Progenitor cell of endocrine pancreas (in vitro differentiated cells): ENCODE measurements around the gene TRPM3. TPM values are rescaled to one million over a fixed set of nuclear protein-coding genes. Genes with fewer than 3 reads are reported as not detected.

Experiments
- DNase-seq: peaks from one replicate; pipeline ENCODE4 v3.0.0; 2021; ENCODE audit warnings: low spot score; ENCODE audit not compliant: unreplicated experiment
- H3K27ac Mint-ChIP-seq: 2 replicates; pipeline ENCODE4 v1.8.0; 2021; ENCODE audit warnings: mild to moderate bottlenecking, moderate library complexity, mixed read lengths
- H3K27me3 Mint-ChIP-seq: 2 replicates; pipeline ENCODE4 v1.8.0; 2021; ENCODE audit warnings: mixed read lengths
- H3K36me3 Mint-ChIP-seq: 2 replicates; pipeline ENCODE4 v1.8.0; 2022; ENCODE audit warnings: mixed read lengths; ENCODE audit not compliant: insufficient read depth
- H3K4me1 Mint-ChIP-seq: 2 replicates; pipeline ENCODE4 v1.8.0; 2021; ENCODE audit warnings: low read depth, mixed read lengths
- H3K4me3 Mint-ChIP-seq: 2 replicates; pipeline ENCODE4 v1.8.0; 2021; ENCODE audit warnings: low read depth, mild to moderate bottlenecking, moderate library complexity, mixed read lengths
- H3K9me3 Mint-ChIP-seq: 2 replicates; pipeline ENCODE4 v1.8.0; 2021; ENCODE audit warnings: low read depth, mixed read lengths
- total RNA-seq: library from RNA; stranded (reverse); gene quantifications from 2 replicates; pipeline ENCODE4 v1.2.1, GENCODE V29; 2021
- TF ChIP-seq, protein P1 (sequence below): fragments of 200-600 bp; sonication (generic); IDR thresholded peaks from one replicate; pipeline ENCODE4 v1.5.0; 2021; ENCODE audit warnings: antibody characterized with exemption, mild to moderate bottlenecking; ENCODE audit not compliant: unreplicated experiment

The TRPM3 gene
- total RNA-seq, 1 donor from 2014 or later: 1.6 TPM

GRCh38 chr9:70911791-70912190 is 209.6 kb downstream of the TRPM3 start:
- DNase-seq: no peak
- Mint-ChIP-seq H3K27me3 (no peaks in the 10 kb centered on the region), H3K4me1 (peaks cover 4% of the 10 kb centered on the region), H3K27ac (no peak overlapping the region), H3K36me3 (no peaks in the 10 kb centered on the region), H3K9me3 (no peaks in the 10 kb centered on the region), H3K4me3 (no peak overlapping the region)
- TF ChIP-seq, protein P1, sequence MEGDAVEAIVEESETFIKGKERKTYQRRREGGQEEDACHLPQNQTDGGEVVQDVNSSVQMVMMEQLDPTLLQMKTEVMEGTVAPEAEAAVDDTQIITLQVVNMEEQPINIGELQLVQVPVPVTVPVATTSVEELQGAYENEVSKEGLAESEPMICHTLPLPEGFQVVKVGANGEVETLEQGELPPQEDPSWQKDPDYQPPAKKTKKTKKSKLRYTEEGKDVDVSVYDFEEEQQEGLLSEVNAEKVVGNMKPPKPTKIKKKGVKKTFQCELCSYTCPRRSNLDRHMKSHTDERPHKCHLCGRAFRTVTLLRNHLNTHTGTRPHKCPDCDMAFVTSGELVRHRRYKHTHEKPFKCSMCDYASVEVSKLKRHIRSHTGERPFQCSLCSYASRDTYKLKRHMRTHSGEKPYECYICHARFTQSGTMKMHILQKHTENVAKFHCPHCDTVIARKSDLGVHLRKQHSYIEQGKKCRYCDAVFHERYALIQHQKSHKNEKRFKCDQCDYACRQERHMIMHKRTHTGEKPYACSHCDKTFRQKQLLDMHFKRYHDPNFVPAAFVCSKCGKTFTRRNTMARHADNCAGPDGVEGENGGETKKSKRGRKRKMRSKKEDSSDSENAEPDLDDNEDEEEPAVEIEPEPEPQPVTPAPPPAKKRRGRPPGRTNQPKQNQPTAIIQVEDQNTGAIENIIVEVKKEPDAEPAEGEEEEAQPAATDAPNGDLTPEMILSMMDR: no peak

DNA sequence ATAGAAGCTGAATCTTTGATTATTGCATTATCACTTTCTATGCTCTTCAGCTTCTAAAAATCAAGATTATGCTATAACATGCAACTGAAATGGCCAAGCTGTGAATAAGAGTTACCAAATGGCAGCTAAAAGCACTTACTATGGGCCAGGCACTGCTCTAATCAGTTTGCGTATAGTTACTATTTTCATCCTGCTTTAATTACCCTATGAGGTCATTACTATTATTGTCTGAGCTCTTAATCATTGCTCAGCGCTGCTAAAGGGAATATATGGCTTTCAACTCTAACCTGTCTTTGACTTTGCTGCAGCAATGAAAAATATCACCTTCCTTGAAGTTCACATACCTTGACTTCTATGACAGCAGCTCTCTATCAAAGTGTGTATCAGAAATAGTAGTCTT is 210.8 kb downstream of the TRPM3 start:
- no peaks in the 10 kb centered on the region for H3K9me3 Mint-ChIP-seq
- no peak for DNase-seq
- H3K4me3 Mint-ChIP-seq: no peak overlapping the region
- H3K27me3 Mint-ChIP-seq: no peaks in the 10 kb centered on the region
- no peaks in the 10 kb centered on the region for H3K36me3 Mint-ChIP-seq
- TF ChIP-seq, protein P1: no peak
- peaks cover 4% of the 10 kb centered on the region for H3K4me1 Mint-ChIP-seq
- no peak overlapping the region for H3K27ac Mint-ChIP-seq

- TF ChIP-seq, protein P1: no peak
- H3K4me1 Mint-ChIP-seq: peaks cover 11% of the 10 kb centered on the region
- no peak overlapping the region for H3K4me3 Mint-ChIP-seq
- no peak for DNase-seq
- H3K9me3 Mint-ChIP-seq: no peaks in the 10 kb centered on the region
- peak overlapping the region; percentile 54 for H3K27ac Mint-ChIP-seq
- no peaks in the 10 kb centered on the region for H3K27me3 Mint-ChIP-seq
- no peaks in the 10 kb centered on the region for H3K36me3 Mint-ChIP-seq
Measured at GRCh38 chr9:70902692-70903131, 218.7 kb downstream of the TRPM3 start.

- peaks cover 11% of the 10 kb centered on the region for H3K4me1 Mint-ChIP-seq
- H3K27ac Mint-ChIP-seq: no peak overlapping the region
- H3K9me3 Mint-ChIP-seq: no peaks in the 10 kb centered on the region
- TF ChIP-seq, protein P1: no peak
- no peak for DNase-seq
- no peaks in the 10 kb centered on the region for H3K36me3 Mint-ChIP-seq
- H3K4me3 Mint-ChIP-seq: no peak overlapping the region
- no peaks in the 10 kb centered on the region for H3K27me3 Mint-ChIP-seq
Measured at GRCh38 chr9:70902171-70902570, 219.2 kb downstream of the TRPM3 start.

GRCh38 chr9:70901746-70902145 is 219.7 kb downstream of the TRPM3 start:
- H3K4me3 Mint-ChIP-seq: no peak overlapping the region
- no peak for DNase-seq
- no peaks in the 10 kb centered on the region for H3K27me3 Mint-ChIP-seq
- TF ChIP-seq, protein P1: no peak
- H3K9me3 Mint-ChIP-seq: no peaks in the 10 kb centered on the region
- H3K4me1 Mint-ChIP-seq: peaks cover 11% of the 10 kb centered on the region
- no peaks in the 10 kb centered on the region for H3K36me3 Mint-ChIP-seq
- H3K27ac Mint-ChIP-seq: no peak overlapping the region
